HepG2 (cell line): ENCODE data around the gene COL5A1. TPM values are rescaled to one million over a fixed set of nuclear protein-coding genes. Genes with fewer than 3 reads are reported as not detected.

Experiments used
- ATAC-seq: fragments of 200-7000 bp; cut with Tn5 transposase; 3 replicates; pipeline ENCODE4 v1.9.1; 2020; ENCODE audit warnings: mild to moderate bottlenecking, moderate library complexity
- BruUV-seq: library from RNA; stranded (reverse); fragments of 400-500 nt; replicated peaks from 2 replicates; lab custom pipeline; 2021; lab: Mats Ljungman, UMichigan
- CTCF ChIA-PET: fragments of 300-600 bp; formaldehyde crosslinking; extraction: SDS; loops from one replicate; lab custom pipeline; 2021; ENCODE audit warnings: low total read pairs, inconsistent platforms, low intra/inter-chr PET ratio; lab: Yijun Ruan, JAX
- POLR2A ChIA-PET: fragments of 350-600 bp; sonication (Branson Sonifier 250); formaldehyde crosslinking; loops from one replicate; lab custom pipeline; 2020; ENCODE audit warnings: antibody characterized with exemption, inconsistent platforms; lab: Yijun Ruan, JAX
- DNase-seq: peaks from one replicate; pipeline ENCODE4 v3.0.0-alpha.2; 2015; ENCODE audit warnings: low spot score
- FAIRE-seq: peaks from 3 replicates; lab custom pipeline; 2011; peaks lifted over from hg19 to GRCh38; lab: Jason Lieb, UNC
- H2AFZ ChIP-seq: one replicate; pipeline ENCODE4 v1.6.1; 2011; ENCODE audit warnings: low read length, inconsistent platforms
- H3K27ac ChIP-seq: fragments of 300-600 bp; 3 replicates; pipeline ENCODE4 v1.8.0; 2011; ENCODE audit warnings: mixed run types, mild to moderate bottlenecking, mixed read lengths, low read length, inconsistent platforms; ENCODE audit not compliant: insufficient read depth; ENCODE audit errors: extremely low read length
- H3K27me3 ChIP-seq, 2 experiments: fragments of 200-600 bp in 1 of 2; 2 replicates in 1 of 2; 3 replicates in 1 of 2; pipeline versions ENCODE4 v1.6.0 to v1.8.0; 2011; ENCODE audit warnings: low read length in 2 of 2, mild to moderate bottlenecking in 2 of 2, moderate library complexity in 2 of 2, inconsistent platforms in 1 of 2; ENCODE audit not compliant: insufficient read depth in 2 of 2, control insufficient read depth in 1 of 2
- H3K36me3 ChIP-seq, 2 experiments: fragments of 200-600 bp in 1 of 2; replicated peaks in 1 of 2; 2 replicates in 1 of 2; 3 replicates in 1 of 2; pipeline versions ENCODE4 v1.5.1 to v1.8.0; 2011; ENCODE audit warnings: low read length in 2 of 2, inconsistent platforms in 1 of 2; ENCODE audit not compliant: insufficient read depth in 2 of 2, control insufficient read depth in 1 of 2
- H3K4me1 ChIP-seq: 2 replicates; pipeline ENCODE4 v1.5.1; 2012; ENCODE audit warnings: low read length, inconsistent platforms; ENCODE audit not compliant: insufficient read depth
- H3K4me2 ChIP-seq: 2 replicates; pipeline ENCODE4 v1.6.0; 2011; ENCODE audit warnings: low read depth, low read length, inconsistent platforms
- H3K4me3 ChIP-seq, 3 experiments: fragments of 200-600 bp in 1 of 3; sonication (generic), shearing (Covaris generic) in 1 of 3; replicated peaks in 1 of 3; 2 replicates each; pipeline ENCODE4 v1.5.1; 2011 to 2016; ENCODE audit warnings: low read length in 3 of 3, inconsistent platforms in 2 of 3, low read depth in 2 of 3, mild to moderate bottlenecking in 2 of 3, control low read depth in 1 of 3, mixed read lengths in 1 of 3; ENCODE audit not compliant: insufficient read depth in 1 of 3
- H3K79me2 ChIP-seq: one replicate; pipeline ENCODE4 v1.6.1; 2011; ENCODE audit warnings: low read length, inconsistent platforms; ENCODE audit not compliant: insufficient read depth
- H3K9ac ChIP-seq: 2 replicates; pipeline ENCODE4 v1.6.0; 2011; ENCODE audit warnings: mild to moderate bottlenecking, low read depth, low read length, inconsistent platforms; ENCODE audit not compliant: insufficient read depth
- H3K9me3 ChIP-seq: 2 replicates; pipeline ENCODE4 v1.5.1; 2012; ENCODE audit warnings: mild to moderate bottlenecking, low read length
- H4K20me1 ChIP-seq: 2 replicates; pipeline ENCODE4 v1.6.0; 2011; ENCODE audit warnings: inconsistent platforms, mild to moderate bottlenecking, low read length, moderate library complexity; ENCODE audit not compliant: insufficient read depth
- CAMTA2 ChIP-seq: sonication (generic); formaldehyde crosslinking; IDR thresholded peaks from 2 replicates; pipeline ENCODE4 v1.4.0; 2020; ENCODE audit warnings: mild to moderate bottlenecking, missing genetic modification reagents, borderline replicate concordance
- GMEB1 ChIP-seq: sonication (generic); formaldehyde crosslinking; IDR thresholded peaks from 2 replicates; pipeline ENCODE4 v1.5.1; 2020; ENCODE audit warnings: missing genetic modification reagents, mild to moderate bottlenecking, borderline replicate concordance
- HMG20B ChIP-seq: conservative IDR thresholded peaks from 2 replicates; pipeline ENCODE4 v1.6.1; 2016; ENCODE audit warnings: missing genetic modification reagents, missing compliant biosample characterization
- JUNB ChIP-seq: sonication (generic); formaldehyde crosslinking; IDR thresholded peaks from 2 replicates; pipeline ENCODE4 v1.8.0; 2022; ENCODE audit warnings: missing genetic modification reagents, mild to moderate bottlenecking, borderline replicate concordance
- KMT2A ChIP-seq: sonication (generic); formaldehyde crosslinking; IDR thresholded peaks from 2 replicates; pipeline ENCODE4 v1.4.0; 2020; ENCODE audit warnings: missing genetic modification reagents
- PLRG1 ChIP-seq: fragments of 450-650 bp; conservative IDR thresholded peaks from 2 replicates; pipeline ENCODE4 v1.6.1; 2016
- ZBTB26 ChIP-seq: IDR thresholded peaks from 2 replicates; pipeline ENCODE4 v1.6.1; 2016; ENCODE audit warnings: missing compliant biosample characterization, missing genetic modification reagents, borderline replicate concordance
- ZNF260 ChIP-seq: sonication (generic); formaldehyde crosslinking; IDR thresholded peaks from 2 replicates; pipeline ENCODE4 v1.4.0; 2020; ENCODE audit warnings: missing genetic modification reagents, low read depth, mild to moderate bottlenecking, borderline replicate concordance
- ZNF75D ChIP-seq: sonication (generic); formaldehyde crosslinking; IDR thresholded peaks from 2 replicates; pipeline ENCODE4 v1.8.1; 2023; ENCODE audit warnings: missing genetic modification reagents, mild to moderate bottlenecking, borderline replicate concordance
- WGBS: methylation state at CpG from one replicate; pipeline ENCODE4 v1.1.6; 2017; ENCODE audit warnings: low lambda C conversion rate; 5-methylcytosine and 5-hydroxymethylcytosine counted together
- in situ Hi-C: cut with HindIII; loops from 2 replicates; pipeline ENCODE4 v1.10.0; 2017; ENCODE audit warnings: low pct_unique_long_range_greater_than_20kb; ENCODE audit not compliant: extremely low pct_ligation_motif_present
- intact Hi-C: fragments of 100-400 bp; cut with micrococcal nuclease; formaldehyde crosslinking; loops from one replicate; pipeline ENCODE4 v1.10.0; 2022; ENCODE audit not compliant: unreplicated experiment
- polyA plus RNA-seq, 8 experiments: library from polyadenylated mRNA; depleted of rRNA in 3 of 8; stranded (reverse) in 7 of 8; unstranded in 1 of 8; fragments of >200 nt; fragmentation: Illumina TruSeq in 4 of 8; extraction: Trizol in 4 of 8; gene quantifications; 2 replicates each; pipeline versions ENCODE4 v1.2.1 to v1.2.3, GENCODE V29; 2011 to 2016; ENCODE audit warnings: low read depth in 4 of 8, missing spikeins in 1 of 8, mixed read lengths in 1 of 8; ENCODE audit not compliant: insufficient read depth in 1 of 8
- total RNA-seq, 5 experiments: library from RNA; depleted of rRNA; stranded (reverse); fragments of >200 nt; fragmentation: Illumina TruSeq; extraction: Trizol; gene quantifications; 2 replicates each; pipeline ENCODE4 v1.2.3, GENCODE V29; 2016; ENCODE audit warnings: low read depth in 1 of 5

The COL5A1 gene
- total and polyA plus RNA-seq, 2 of the 13 experiments (the other 11 are each of a cell fraction or from before 2014, with no cell fraction given), result not detected

GRCh38 chr9:134679616-134680392 lies 38.2 kb downstream of the COL5A1 start:
- H3K27ac ChIP-seq, result no peak overlapping the region
- H3K9ac ChIP-seq, result no peak overlapping the region
- H3K4me2 ChIP-seq, result no peak overlapping the region
- CTCF ChIA-PET, result no interaction called here
- H3K27me3 ChIP-seq, result peaks cover 5 to 44% of the 10 kb centered on the region in 2 experiments; a peak in 4 of 5 replicates
- intact Hi-C loops, result no loop called here
- ATAC-seq, result no peak
- H3K4me3 ChIP-seq, result no peak overlapping the region
- POLR2A ChIA-PET, result no interaction called here
- TF ChIP-seq JUNB, result no peak
- TF ChIP-seq PLRG1, result no peak
- no peak for TF ChIP-seq CAMTA2
- TF ChIP-seq ZBTB26, result no peak
- no peak for TF ChIP-seq HMG20B (CRISPR knock-in tag)
- no peak for TF ChIP-seq KMT2A
- TF ChIP-seq GMEB1 (CRISPR knock-in tag), result no peak
- no peak for TF ChIP-seq ZNF75D (CRISPR knock-in tag)
- TF ChIP-seq ZNF260 (CRISPR knock-in tag), result no peak
- TF ChIP-seq, all 625 proteins: peak for 0
- DNase-seq, result no peak
- 0% methylated on average over 2 of the region's 19 CpGs for WGBS
- FAIRE-seq, result no peak
- Histone ChIP-seq H3K36me3 (no peaks in the 10 kb centered on the region), H3K4me1 (no peaks in the 10 kb centered on the region), H2AFZ (no peak overlapping the region), H3K9me3 (peaks cover 2% of the 10 kb centered on the region; the same call in 1 of the 2 replicates), H4K20me1 (no peaks in the 10 kb centered on the region), H3K79me2 (no peaks in the 10 kb centered on the region)
- no TSS peak for BruUV-seq
- in situ Hi-C loops, result no loop called here
